NCI-H748 (cell line): Measurements from ENCODE around the gene OPCML.

ENCODE experiments used
- DNase-seq: peaks from one replicate; lab custom pipeline; 2025; ENCODE audit not compliant: unreplicated experiment; lab: John Stamatoyannopoulos, UW

Gene OPCML

DNA sequence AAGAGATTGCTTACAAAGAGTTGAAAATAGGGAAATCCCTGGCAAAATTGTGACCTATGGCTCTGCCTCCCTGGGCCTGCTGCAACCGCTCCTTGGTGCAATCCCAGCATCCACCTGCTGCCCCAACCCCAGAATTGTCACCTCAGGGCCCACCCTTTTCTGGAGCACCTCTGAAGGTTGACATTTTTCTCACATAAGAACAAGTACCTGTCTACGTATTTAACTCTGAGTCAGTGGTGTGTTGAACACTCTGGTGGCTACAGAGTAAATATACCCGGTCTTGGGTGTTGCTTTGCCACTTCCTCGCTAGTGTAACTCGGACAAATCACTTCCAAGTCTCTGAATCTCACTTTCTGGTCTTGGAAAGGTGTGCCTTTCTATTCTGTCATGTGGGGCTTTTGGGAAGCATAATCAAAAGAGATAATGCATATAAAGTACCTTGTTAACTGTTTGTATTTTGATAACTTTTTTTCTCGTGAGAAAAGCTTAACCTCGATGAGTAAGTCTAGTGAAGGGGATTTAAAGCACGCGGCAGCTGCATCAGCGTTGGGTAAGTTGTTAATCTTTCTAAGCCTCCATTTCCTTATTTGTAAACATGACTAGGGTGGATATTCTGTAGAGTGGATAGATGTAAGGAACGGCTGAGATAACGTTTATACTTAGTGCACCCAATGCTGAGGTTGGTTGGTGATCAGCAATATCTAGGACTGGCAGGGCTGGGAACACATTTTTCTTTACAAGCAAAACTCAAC, 881.2 kb downstream of the OPCML start:
- no peak for DNase-seq

- DNase-seq, result no peak
Measured at GRCh38 chr11:132649277-132649676, 883.0 kb downstream of the OPCML start.

GRCh38 chr11:132648851-132649250, 883.5 kb downstream of the OPCML start:
- DNase-seq, result no peak

DNA sequence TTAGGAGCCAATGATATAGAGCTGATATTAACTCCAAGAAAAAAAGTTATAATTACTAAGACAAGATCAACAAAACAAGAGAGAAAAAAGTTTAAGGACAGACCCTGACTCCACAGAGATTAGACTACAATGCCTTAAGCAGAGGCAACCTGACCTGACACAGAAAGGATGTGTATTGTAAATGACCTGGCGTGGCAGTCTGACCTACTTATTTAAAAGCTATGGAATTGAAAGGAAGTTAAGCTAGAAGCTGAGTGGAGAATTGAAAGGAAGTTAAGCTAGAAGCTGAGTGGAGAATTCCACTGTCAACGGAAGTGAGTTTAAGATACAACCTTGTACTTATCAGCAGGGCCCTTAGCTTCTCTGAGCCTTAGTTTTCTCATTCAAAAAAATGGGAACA, 885.4 kb downstream of the OPCML start:
- no peak for DNase-seq

DNA sequence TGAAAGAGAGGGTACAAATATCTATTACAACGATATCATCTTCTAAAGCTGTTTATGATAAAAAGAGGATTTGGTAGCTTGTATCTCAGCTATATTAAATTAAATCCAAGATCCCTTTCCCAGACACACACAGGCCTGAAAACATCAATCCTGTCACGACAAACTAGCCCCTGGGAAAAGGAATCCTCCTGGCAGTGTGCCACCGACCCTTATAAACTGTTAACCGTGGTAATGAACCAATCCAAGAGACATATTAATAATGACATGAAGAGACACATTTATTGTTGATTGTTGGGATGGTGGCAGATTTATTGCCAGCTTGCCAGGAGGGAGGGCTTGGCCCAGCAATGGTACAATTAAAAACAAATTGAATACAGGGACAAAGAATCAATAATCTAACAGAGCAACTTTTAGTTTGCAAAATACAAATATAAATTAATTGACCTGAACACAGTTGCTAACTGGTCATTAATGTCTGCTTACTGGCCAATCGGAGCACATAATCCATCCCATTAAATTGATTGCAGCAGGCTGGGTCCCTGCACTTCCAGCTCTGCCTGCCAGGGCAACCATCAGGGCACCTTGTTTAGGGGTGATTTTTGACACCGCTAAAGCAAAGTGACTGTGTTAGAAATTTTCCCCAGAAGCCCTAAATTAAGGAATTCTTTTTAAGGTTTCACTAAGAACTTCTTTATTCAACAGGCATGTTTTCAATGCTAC, 887.6 kb downstream of the OPCML start:
- peak; percentile 91 for DNase-seq

DNA sequence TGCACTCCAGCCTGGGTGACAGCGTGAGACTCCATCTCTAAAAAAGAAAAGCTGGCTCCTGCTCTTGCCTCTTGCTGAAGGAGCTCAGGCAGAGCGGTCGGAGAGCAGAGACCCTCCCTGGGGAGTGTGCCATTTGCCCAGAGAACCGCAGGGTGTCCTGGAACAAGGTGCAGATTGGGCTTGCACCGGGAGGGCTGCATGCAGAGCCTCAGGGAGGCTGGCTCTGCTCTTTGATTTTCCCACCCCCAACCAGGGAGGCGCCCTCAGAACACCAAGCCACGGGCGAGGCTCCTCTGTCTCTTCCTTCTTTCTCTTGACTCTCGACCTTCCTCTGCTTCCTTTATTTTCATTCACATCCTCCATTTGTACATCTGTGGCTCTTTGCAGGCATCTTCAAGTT, 889.1 kb downstream of the OPCML start:
- DNase-seq, result no peak

- no peak for DNase-seq
Measured at GRCh38 chr11:132640952-132641351, 891.3 kb downstream of the OPCML start.

DNA sequence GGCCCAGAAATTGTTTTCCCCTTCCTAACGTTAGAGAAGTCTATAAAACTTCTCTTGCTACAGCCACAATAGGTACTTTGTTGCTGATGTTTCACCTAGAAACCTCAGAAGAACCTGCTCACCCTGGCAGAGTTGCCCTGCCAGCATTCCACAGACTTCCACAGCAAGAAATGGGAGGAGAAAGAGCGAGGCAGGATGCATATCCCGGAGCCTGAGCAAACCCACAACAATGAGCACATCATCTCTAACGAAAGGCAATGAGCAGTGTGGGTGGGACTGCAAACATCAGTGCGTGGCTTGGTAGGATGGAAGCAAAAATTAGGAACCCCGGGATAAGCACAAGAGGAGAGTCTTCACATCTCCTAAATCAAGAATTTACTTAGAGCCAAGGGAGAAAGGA, 892.3 kb downstream of the OPCML start:
- no peak for DNase-seq

DNA sequence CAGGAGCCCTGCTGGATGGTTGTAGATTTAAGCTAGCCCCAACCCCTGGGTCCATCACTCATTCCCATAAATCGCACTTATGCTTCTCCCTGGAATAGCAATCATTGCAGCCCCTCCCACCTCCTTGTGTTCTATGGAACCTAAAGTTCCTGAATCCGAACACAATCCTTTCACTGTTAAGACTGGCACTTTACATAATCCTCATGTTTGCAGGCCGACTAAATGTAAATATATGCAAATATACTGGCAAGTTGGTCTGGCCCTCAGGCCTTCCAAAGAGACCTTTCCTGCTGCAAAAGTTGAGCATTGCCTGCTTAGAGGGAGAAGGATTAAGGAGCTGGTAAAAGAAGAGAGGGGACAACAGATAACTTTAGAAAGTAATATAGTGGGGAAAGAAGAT, 892.9 kb downstream of the OPCML start:
- no peak for DNase-seq

GRCh38 chr11:132638423-132638822, 893.9 kb downstream of the OPCML start:
- DNase-seq, result no peak

DNA sequence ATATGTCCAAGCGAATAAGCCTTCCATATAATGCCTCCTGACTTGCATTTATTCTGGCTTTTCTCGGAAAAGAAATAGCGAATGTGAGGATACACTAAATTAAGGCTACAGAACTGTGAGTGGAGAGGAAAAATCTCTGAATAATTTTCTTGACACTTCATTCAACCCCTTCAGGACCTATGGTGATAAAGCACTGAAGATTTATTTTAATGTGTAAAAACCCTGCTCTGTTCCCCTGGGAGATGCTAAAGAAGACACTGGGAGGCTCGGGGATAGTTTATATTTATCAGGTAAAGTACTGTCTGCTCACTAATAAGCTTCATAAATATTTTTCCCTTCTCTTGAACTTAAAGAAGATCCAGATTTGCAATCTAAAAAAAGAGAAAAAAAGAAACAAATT, 895.8 kb downstream of the OPCML start:
- no peak for DNase-seq

GRCh38 chr11:132632641-132633124, 899.6 kb downstream of the OPCML start:
- no peak for DNase-seq

- no peak for DNase-seq
Measured at GRCh38 chr11:132631989-132632388, 900.3 kb downstream of the OPCML start.

GRCh38 chr11:132627981-132628380, 904.3 kb downstream of the OPCML start:
- no peak for DNase-seq

DNA sequence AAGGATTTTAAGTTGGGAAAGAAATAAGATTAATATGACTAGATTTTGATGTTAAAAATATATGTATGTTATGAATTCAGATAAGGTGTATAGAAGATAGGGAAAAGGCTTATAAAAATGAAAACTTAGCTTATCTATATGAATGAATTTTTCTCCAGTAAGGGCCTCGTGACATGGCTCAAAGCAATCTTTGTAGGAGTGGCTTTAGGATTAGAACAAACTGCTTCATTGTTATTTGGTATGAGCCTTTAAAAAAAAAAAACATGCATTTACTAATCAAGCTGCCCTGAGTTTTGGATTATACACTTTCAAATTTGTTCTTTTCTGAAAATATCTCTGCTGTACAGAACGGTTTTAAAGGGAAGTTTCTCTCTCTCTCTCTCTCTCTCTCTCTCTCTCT, 905.9 kb downstream of the OPCML start:
- no peak for DNase-seq

DNA sequence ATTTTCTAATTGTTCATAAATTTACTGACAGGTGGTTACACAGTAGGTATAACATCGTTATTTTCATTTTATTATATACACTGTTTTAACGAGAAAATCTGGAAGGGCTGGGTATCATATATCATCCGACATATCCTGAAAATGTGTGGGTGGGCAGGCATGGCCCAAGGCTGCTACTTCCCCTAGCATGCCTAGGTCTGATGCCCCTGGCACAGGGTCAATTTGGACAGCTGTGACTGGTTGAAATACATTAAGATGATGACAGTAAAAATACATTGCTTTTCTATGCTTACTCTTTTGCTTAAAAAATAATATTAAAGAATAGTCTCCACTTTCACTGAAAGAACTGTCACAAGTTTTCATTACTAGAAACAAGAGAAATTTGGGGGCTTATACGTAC, 908.8 kb downstream of the OPCML start:
- peak; percentile 81 for DNase-seq

GRCh38 chr11:132621976-132622580, 910.2 kb downstream of the OPCML start:
- DNase-seq, result peak; percentile 33

GRCh38 chr11:132620423-132620822, 911.9 kb downstream of the OPCML start:
- peak; percentile 90 for DNase-seq

DNA sequence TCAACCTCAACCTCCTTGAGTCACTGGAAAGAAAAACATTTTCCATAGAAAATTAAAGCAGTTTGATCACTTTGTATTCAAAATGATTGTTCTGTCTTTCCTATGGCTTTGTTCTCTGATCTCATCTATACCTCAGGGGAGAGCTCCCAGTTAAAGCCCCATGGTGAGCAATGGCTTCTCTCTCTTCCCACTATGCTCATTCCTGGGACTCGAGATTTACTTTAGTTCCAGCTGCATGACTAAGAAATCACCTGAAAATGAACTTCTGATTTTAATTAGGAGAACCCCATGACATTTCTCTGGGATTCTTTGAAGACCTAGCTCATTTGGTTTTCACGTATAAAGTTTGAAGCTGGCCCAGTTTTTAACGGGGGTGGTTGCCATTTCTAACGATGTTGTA, 921.5 kb downstream of the OPCML start:
- no peak for DNase-seq

- no peak for DNase-seq
Measured at GRCh38 chr11:132610216-132610615, 922.1 kb downstream of the OPCML start.

- no peak for DNase-seq
Measured at GRCh38 chr11:132607575-132607974, 924.7 kb downstream of the OPCML start.
